Breast epithelium (tissue), 3 donors: ENCODE data around the gene MCRIP2.

ENCODE experiments used
- POLR2A ChIP-seq: fragments of 450-650 bp; IDR thresholded peaks from one replicate; pipeline ENCODE4 v1.6.1; 2016; ENCODE audit warnings: antibody characterized with exemption, mild to moderate bottlenecking, moderate library complexity
- TF ChIP-seq, protein P1 (sequence below), 3 donors: fragments of 450-650 bp; IDR thresholded peaks; one replicate each; pipeline ENCODE4 v1.5.1; 2016 to 2017; ENCODE audit warnings: antibody characterized with exemption in 3 of 3, mild to moderate bottlenecking in 3 of 3, moderate library complexity in 3 of 3

- TF ChIP-seq, protein P1, sequence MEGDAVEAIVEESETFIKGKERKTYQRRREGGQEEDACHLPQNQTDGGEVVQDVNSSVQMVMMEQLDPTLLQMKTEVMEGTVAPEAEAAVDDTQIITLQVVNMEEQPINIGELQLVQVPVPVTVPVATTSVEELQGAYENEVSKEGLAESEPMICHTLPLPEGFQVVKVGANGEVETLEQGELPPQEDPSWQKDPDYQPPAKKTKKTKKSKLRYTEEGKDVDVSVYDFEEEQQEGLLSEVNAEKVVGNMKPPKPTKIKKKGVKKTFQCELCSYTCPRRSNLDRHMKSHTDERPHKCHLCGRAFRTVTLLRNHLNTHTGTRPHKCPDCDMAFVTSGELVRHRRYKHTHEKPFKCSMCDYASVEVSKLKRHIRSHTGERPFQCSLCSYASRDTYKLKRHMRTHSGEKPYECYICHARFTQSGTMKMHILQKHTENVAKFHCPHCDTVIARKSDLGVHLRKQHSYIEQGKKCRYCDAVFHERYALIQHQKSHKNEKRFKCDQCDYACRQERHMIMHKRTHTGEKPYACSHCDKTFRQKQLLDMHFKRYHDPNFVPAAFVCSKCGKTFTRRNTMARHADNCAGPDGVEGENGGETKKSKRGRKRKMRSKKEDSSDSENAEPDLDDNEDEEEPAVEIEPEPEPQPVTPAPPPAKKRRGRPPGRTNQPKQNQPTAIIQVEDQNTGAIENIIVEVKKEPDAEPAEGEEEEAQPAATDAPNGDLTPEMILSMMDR (IDR thresholded peaks at IDR 0.05): no peak
- no peak for TF ChIP-seq POLR2A
Observed at GRCh38 chr16:625977-626765, 15.5 kb upstream of the MCRIP2 start.
